PC-9 (cell line): Measurements from ENCODE around the gene SLC25A53. TPM values are rescaled to one million over a fixed set of nuclear protein-coding genes. Genes with fewer than 3 reads are reported as not detected.
A peak's percentile ranks its signal among the peaks of the same experiment; 100 is the strongest.

ENCODE experiments used
- Bru-seq: library from RNA; stranded (reverse); fragments of 400-500 nt; gene quantifications from one replicate; lab custom pipeline; 2021; lab: Mats Ljungman, UMichigan
- BruChase-seq, 2 experiments: library from RNA; stranded (reverse); fragments of 400-500 nt; gene quantifications; one replicate each; lab custom pipeline; 2021; lab: Mats Ljungman, UMichigan
- BruUV-seq: library from RNA; stranded (reverse); fragments of 400-500 nt; replicated peaks from 2 replicates; lab custom pipeline; 2021; lab: Mats Ljungman, UMichigan
- CTCF ChIA-PET: fragments of 300-600 bp; sonication (Branson Sonifier 250); formaldehyde crosslinking; loops from one replicate; lab custom pipeline; 2022; ENCODE audit warnings: antibody characterized with exemption; lab: Charles Lee
- POLR2A ChIA-PET: fragments of 300-600 bp; sonication (Branson Sonifier 250); formaldehyde crosslinking; loops from one replicate; lab custom pipeline; 2022; ENCODE audit warnings: antibody characterized with exemption; ENCODE audit not compliant: unreplicated experiment; lab: Charles Lee
- DNase-seq, 2 experiments: peaks; one replicate each; pipeline versions ENCODE4 v3.0.0 to v3.0.0-alpha.2; 2015 to 2022; ENCODE audit warnings: mixed read lengths in 1 of 2
- H2AFZ ChIP-seq: fragments of 200-600 bp; sonication (generic); 2 replicates; pipeline ENCODE4 v1.8.1; 2017; ENCODE audit warnings: antibody characterized with exemption
- H3F3A ChIP-seq: fragments of 200-600 bp; sonication (generic); 2 replicates; pipeline ENCODE4 v1.8.1; 2017; ENCODE audit warnings: antibody characterized with exemption, mild to moderate bottlenecking, low read depth; ENCODE audit not compliant: insufficient read depth
- H3K27ac ChIP-seq: fragments of 200-600 bp; sonication (generic); 2 replicates; pipeline ENCODE4 v1.6.1; 2016; ENCODE audit warnings: mixed run types
- H3K27me3 ChIP-seq: fragments of 200-600 bp; sonication (generic); 2 replicates; pipeline ENCODE4 v1.6.1; 2016; ENCODE audit warnings: low read depth, mixed run types; ENCODE audit not compliant: insufficient read depth
- H3K36me3 ChIP-seq: fragments of 200-600 bp; sonication (generic); 2 replicates; pipeline ENCODE4 v1.6.1; 2016; ENCODE audit warnings: low read depth, mixed run types
- H3K4me1 ChIP-seq: fragments of 200-600 bp; sonication (generic); replicated peaks from 2 replicates; pipeline ENCODE4 v1.6.1; 2016; ENCODE audit warnings: mixed run types; ENCODE audit not compliant: insufficient read depth
- H3K4me2 ChIP-seq: fragments of 200-600 bp; sonication (generic); 2 replicates; pipeline ENCODE4 v1.6.1; 2017; ENCODE audit warnings: mixed run types
- H3K4me3 ChIP-seq: fragments of 200-600 bp; sonication (generic); 2 replicates; pipeline ENCODE4 v1.6.1; 2016; ENCODE audit warnings: mixed run types
- H3K79me2 ChIP-seq: fragments of 200-600 bp; sonication (generic); 2 replicates; pipeline ENCODE4 v1.6.1; 2017; ENCODE audit warnings: low read depth, mixed run types
- H3K9me2 ChIP-seq: fragments of 200-600 bp; sonication (generic); 2 replicates; pipeline ENCODE4 v1.8.1; 2017; ENCODE audit warnings: mild to moderate bottlenecking; ENCODE audit not compliant: insufficient read depth
- H3K9me3 ChIP-seq: fragments of 200-600 bp; sonication (generic); 2 replicates; pipeline ENCODE4 v1.8.1; 2016; ENCODE audit warnings: low read depth; ENCODE audit not compliant: insufficient read depth
- H4K20me1 ChIP-seq: fragments of 200-600 bp; sonication (generic); 2 replicates; pipeline ENCODE4 v1.8.1; 2017; ENCODE audit not compliant: insufficient read depth
- EZH2 ChIP-seq: fragments of 200-600 bp; sonication (generic); IDR thresholded peaks from 2 replicates; pipeline ENCODE4 v1.8.0; 2017; ENCODE audit warnings: antibody characterized with exemption, low read depth
- intact Hi-C: fragments of 100-400 bp; cut with micrococcal nuclease; formaldehyde crosslinking; loops from one replicate; pipeline ENCODE4 v1.10.0; 2022; ENCODE audit not compliant: unreplicated experiment
- long read RNA-seq: library from polyadenylated mRNA; stranded (forward); transcript quantifications from one replicate; pipeline ENCODE4 v2.0.0, GENCODE V29; 2022
- total RNA-seq: library from RNA; stranded (reverse); gene quantifications from 2 replicates; pipeline ENCODE4 v1.2.3, GENCODE V29; 2021
- TF ChIP-seq, protein P1 (sequence below): fragments of 200-600 bp; sonication (generic); conservative IDR thresholded peaks from 2 replicates; pipeline ENCODE4 v1.6.1; 2017; ENCODE audit warnings: mixed run types, antibody characterized with exemption, mild to moderate bottlenecking, moderate library complexity

Gene SLC25A53
- total RNA-seq (4.5 and 6.4 TPM in 2 replicates), Bru-seq, nascent RNA (percentile 60 among the genes with signal in this experiment), BruChase-seq, experiment 1, labeled RNA remaining after a 2-hour chase (percentile 67 among the genes with signal in this experiment), BruChase-seq, experiment 2, labeled RNA remaining after a 6-hour chase (percentile 56 among the genes with signal in this experiment)
- long read RNA-seq, transcript SLC25A53-201 (2 exons, 731 nt): major isoform, 12 of 22 reads
- long read RNA-seq, partial matches to known transcripts: 0 of 22 reads
- long read RNA-seq, other reads (novel, unspliced or antisense): 10 of 22 reads

GRCh38 chrX:104156630-104157529 is at the start of gene SLC25A53:
SLC25A53 (minus strand) TSS chrX:104157009; CDS start chrX:104105257, 51,752 bp downstream.
- H3K9me3 ChIP-seq: no peaks in the 10 kb centered on the region
- peak; percentile 68 to 70 for DNase-seq
- H3K4me3 ChIP-seq: peak within 1 kb of the TSS; percentile 82
- H4K20me1 ChIP-seq: no peaks in the 10 kb centered on the region
- H3K9me2 ChIP-seq: no peaks in the 10 kb centered on the region
- H3K27ac ChIP-seq: peak within 1 kb of the TSS; percentile 82
- intact Hi-C loops: no loop called here
- H3F3A ChIP-seq: no peaks in the 10 kb centered on the region
- H2AFZ ChIP-seq: peak within 1 kb of the TSS; percentile 86
- no peaks in the 10 kb centered on the region for H3K36me3 ChIP-seq
- ChIA-PET POLR2A (interaction anchor here (0.5 to 0.7 kb wide), 5 partner anchors 8 to 780 kb away, joined by 3 to 17 read pairs (median 3); partner anchors contain the start of genes BEX3 and MORF4L2), CTCF (no interaction called here)
- peak within 1 kb of the TSS; percentile 94 for H3K4me2 ChIP-seq
- 0 out of 2 replicates have a peak, but pooled peaks cover 4% of the 10 kb centered on the region for H3K4me1 ChIP-seq
- H3K79me2 ChIP-seq: peaks cover 23% of the 10 kb centered on the region
- TF ChIP-seq, protein P1, sequence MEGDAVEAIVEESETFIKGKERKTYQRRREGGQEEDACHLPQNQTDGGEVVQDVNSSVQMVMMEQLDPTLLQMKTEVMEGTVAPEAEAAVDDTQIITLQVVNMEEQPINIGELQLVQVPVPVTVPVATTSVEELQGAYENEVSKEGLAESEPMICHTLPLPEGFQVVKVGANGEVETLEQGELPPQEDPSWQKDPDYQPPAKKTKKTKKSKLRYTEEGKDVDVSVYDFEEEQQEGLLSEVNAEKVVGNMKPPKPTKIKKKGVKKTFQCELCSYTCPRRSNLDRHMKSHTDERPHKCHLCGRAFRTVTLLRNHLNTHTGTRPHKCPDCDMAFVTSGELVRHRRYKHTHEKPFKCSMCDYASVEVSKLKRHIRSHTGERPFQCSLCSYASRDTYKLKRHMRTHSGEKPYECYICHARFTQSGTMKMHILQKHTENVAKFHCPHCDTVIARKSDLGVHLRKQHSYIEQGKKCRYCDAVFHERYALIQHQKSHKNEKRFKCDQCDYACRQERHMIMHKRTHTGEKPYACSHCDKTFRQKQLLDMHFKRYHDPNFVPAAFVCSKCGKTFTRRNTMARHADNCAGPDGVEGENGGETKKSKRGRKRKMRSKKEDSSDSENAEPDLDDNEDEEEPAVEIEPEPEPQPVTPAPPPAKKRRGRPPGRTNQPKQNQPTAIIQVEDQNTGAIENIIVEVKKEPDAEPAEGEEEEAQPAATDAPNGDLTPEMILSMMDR: no peak
- no peak for TF ChIP-seq EZH2
- no peaks in the 10 kb centered on the region for H3K27me3 ChIP-seq
- BruUV-seq: TSS peak; percentile 56

DNA sequence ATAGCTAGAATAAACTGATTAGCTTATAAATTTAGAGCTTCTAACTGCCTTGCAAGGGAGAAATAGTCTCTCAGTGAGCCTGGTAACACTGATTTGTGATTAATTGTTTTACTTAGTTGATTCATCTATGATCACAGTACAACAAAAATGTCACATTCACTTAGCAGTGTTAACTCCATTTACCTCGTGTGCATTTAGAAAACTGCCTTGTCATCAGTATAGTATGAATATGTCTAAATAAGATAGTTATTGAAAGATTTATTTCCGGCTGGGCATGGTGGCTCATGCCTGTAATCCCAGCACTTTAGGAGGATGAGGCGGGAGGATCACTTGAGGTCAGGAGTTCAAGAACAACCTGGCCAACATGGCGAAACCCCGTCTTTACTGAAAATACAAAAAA is 48.7 kb upstream of the SLC25A53 start:
- ChIA-PET POLR2A (no interaction called here), CTCF (no interaction called here)
- no peaks in the 10 kb centered on the region for H3K9me2 ChIP-seq
- TF ChIP-seq EZH2: no peak
- TF ChIP-seq, protein P1: no peak
- BruUV-seq: no TSS peak
- no peaks in the 10 kb centered on the region for H3F3A ChIP-seq
- no peaks in the 10 kb centered on the region for H3K36me3 ChIP-seq
- no peaks in the 10 kb centered on the region for H3K79me2 ChIP-seq
- H3K27ac ChIP-seq: no peak overlapping the region
- no peak for DNase-seq
- no peaks in the 10 kb centered on the region for H3K4me1 ChIP-seq
- intact Hi-C loops: no loop called here
- no peaks in the 10 kb centered on the region for H3K9me3 ChIP-seq
- no peaks in the 10 kb centered on the region for H3K27me3 ChIP-seq
- H3K4me2 ChIP-seq: no peak overlapping the region
- no peak overlapping the region for H2AFZ ChIP-seq
- no peak overlapping the region for H3K4me3 ChIP-seq
- no peaks in the 10 kb centered on the region for H4K20me1 ChIP-seq

GRCh38 chrX:104195489-104196084 is 38.8 kb upstream of the SLC25A53 start:
- no TSS peak for BruUV-seq
- intact Hi-C loops: loop anchor here (1.0 to 5.0 kb wide), 2 partner anchors 76 to 147 kb away; no protein-coding TSS in a partner anchor
- ChIA-PET POLR2A (no interaction called here), CTCF (interaction anchor here (1.0 kb wide), 1 partner anchor 140 kb away, joined by 3 read pairs; no protein-coding TSS in a partner anchor)
- no peak overlapping the region for H3K27ac ChIP-seq
- no peaks in the 10 kb centered on the region for H3K9me3 ChIP-seq
- peaks cover 8% of the 10 kb centered on the region; the same call in 1 of the 2 replicates for H3K36me3 ChIP-seq
- H2AFZ ChIP-seq: no peak overlapping the region
- no peaks in the 10 kb centered on the region for H3K27me3 ChIP-seq
- H3K9me2 ChIP-seq: no peaks in the 10 kb centered on the region
- no peak overlapping the region for H3K4me3 ChIP-seq
- H3K4me1 ChIP-seq: no peaks in the 10 kb centered on the region
- TF ChIP-seq, protein P1: peak; percentile 80
- TF ChIP-seq EZH2: no peak
- no peaks in the 10 kb centered on the region for H4K20me1 ChIP-seq
- 0 out of 2 replicates have a peak, but pooled peaks cover 4% of the 10 kb centered on the region for H3F3A ChIP-seq
- peak in 1 of 2 experiments; percentile 39 for DNase-seq
- H3K79me2 ChIP-seq: no peaks in the 10 kb centered on the region
- no peak overlapping the region for H3K4me2 ChIP-seq
